Activated CD4-positive, alpha-beta T cell treated with anti-CD3 and anti-CD28 coated beads for 48 hours (primary cell): ENCODE data around the gene ZRANB3.
"Not testable (repeated sequence)": the region's sequence is repeated elsewhere in the genome, so short reads cannot be mapped to it uniquely, and the experiment has no call there.

ENCODE experiments used
- DNase-seq: peaks from one replicate; pipeline ENCODE4 v3.0.0-alpha.2; 2020

The ZRANB3 gene

DNA sequence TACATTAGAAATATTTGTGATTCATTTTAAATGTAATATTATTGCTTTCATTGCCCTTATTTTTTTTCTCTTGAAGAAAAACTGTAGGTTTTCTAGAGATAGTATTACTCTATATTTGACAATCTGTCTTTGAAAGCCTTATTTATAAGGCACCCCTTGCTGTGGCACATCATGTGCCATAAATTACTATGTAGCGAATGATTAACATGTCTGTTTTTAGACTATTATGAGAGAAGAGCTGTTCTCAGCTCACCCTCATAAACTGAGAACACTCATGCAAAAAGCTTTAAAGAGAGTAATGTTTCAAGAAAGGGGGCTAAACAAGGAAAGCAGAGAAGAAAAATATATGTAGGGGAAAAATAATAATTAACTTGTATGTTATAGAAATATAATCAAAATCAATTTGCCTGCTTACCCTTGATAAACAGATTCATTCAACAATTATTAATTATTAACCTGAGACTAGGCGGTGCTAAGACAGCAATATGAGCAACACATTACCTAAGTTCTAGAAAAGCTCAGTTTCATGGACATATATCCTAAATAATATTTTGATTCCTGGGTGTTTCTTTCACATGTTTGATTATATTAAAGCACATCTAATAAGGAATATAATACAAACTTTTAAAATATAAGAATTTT is 409.9 kb downstream of the ZRANB3 start:
- DNase-seq: no peak

DNA sequence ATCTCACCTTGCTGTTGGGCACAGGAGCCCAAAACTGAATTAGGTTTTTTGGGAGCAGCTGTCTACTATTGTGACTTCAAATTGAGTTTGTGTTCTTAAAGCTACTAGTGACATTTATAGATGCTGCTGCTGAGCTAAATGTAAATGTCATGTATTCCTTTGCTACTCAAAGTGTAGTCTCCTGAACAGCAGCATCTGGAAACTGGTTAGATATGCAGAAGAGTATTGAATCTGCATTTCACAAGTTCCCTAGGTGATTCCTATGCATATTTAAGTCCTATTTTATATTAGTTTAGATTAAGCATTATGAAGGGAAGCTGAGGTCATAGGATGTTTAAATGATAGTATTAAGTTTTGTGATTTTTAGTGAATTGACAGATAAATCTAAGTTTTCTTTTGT is 411.4 kb downstream of the ZRANB3 start:
- no peak for DNase-seq

DNA sequence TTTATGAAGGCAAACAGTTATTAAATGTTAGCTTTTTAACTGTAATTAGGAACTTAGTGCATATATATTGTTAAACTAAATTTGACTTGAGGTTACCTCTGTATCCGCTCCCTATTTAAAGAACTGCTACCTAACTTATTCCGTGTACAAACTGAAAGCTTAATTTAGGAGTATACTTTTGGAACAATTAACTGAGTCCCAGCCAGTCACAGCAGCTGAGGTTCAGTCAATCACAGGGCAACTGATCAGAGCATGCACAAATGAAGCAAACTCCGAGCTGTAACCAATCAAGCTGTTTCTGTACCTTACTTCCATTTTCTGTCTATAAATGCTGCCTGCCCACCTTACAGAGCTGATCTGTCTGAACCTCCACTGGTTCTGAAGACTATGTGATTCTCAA is 417.7 kb downstream of the ZRANB3 start:
- DNase-seq: no peak

DNA sequence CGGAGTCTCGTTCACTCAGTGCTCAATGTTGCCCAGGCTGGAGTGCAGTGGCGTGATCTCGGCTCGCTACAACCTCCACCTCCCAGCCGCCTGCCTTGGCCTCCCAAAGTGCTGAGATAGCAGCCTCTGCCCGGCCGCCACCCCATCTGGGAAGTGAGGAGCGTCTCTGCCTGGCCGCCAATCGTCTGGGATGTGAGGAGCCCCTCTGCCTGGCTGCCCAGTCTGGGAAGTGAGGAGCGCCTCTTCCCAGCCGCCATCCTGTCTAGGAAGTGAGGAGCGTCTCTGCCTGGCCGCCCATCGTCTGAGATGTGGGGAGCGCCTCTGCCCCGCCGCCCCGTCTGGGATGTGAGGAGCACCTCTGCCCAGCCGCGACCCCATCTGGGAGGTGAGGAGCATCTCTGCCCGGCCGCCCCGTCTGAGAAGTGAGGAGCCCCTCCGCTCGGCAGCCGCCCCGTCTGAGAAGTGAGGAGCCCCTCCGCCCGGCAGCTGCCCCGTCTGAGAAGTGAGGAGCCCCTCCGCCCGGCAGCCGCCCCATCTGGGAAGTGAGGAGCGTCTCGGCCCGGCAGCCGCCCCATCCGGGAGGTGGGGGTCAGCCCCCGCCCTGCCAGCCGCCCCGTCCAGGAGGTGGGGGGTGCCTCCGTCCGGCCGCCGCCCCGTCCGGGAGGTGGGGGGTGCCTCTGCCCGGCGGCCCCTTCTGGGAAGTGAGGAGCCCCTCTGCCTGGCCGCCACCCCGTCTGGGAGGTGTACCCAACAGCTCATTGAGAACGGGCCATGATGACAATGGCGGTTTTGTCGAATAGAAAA is 425.3 kb downstream of the ZRANB3 start:
- DNase-seq: not testable (repeated sequence)

DNA sequence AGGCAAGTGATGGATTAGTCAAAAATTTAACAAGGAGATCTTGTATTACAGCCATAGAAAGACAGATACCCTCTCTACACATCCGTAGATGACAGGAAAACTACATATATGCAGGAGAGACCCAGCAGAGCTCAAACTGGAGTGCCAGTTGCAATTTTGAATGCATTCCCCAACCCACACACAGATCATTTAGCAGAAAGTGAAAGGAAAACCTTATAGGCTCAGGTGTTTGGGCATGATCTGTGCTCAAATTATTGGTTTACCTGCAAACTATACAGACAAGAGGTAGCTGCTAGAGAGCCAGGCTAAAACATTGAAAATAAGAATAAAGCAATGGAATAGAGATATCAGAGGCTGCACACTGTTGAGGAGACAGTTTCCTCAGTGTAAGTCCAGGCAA is 427.2 kb downstream of the ZRANB3 start:
- no peak for DNase-seq

DNA sequence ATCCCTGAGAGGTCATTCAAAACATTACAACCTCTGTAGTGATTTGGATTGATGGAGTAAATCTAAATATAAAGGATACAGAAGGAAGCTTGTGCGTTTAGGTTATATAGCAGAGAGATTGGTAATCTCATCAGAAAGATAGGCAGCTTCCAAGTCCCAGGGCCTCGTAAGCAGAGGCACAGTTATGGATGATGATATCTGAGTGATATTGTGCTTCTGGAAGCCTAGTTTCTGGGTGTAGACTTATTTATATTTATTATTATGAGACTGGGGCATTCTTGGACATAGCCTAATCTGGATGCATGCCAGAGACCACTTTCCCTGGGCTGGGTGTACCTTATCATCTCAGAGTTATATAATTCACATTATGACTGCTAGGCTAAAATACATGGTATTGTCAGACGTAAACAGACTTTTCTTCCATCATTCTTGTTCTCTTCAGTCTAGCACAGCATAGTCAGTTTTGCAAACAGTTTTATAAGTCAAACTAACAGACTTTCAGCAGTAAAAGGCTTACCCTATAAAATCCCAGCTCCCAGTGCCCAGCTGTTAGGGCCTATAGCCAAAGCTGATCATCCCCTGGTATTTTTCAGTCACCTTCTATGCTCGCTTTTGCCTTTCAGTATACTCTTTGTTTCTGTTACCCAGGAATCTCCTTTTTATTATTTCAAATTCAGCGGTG is 431.1 kb downstream of the ZRANB3 start:
- DNase-seq: no peak

DNA sequence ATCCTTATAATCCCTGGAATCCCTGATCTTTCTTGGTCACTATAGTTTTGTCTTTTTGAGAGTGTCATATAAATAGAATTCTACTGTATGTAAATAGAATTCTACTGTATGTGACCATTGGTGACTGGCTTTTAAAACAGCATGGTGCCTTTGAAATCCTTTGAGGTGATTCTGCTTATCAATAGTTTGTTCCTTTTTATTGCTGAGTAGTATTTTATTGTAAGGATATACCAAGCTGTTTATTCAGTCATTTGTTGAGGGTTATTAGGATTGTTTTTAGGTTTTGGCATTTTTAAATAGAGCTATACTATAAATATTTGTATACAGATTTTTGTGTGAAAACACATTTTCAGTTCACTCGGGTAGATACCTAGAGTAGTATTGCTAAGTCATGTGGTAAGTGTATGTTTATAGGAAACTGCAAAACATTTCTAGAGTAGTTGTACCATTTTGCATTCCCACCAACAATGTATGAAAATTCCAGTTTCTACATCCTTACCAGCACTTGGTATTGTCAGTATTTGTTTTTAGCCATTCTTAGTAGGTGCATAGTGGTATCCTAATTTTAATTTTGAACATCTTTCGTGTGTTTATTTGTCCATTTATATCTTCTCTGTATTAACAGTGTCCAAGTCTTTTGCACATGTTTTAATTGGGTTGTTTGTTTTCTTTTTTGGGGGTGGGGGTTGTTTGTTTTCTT is 433.3 kb downstream of the ZRANB3 start:
- no peak for DNase-seq

DNA sequence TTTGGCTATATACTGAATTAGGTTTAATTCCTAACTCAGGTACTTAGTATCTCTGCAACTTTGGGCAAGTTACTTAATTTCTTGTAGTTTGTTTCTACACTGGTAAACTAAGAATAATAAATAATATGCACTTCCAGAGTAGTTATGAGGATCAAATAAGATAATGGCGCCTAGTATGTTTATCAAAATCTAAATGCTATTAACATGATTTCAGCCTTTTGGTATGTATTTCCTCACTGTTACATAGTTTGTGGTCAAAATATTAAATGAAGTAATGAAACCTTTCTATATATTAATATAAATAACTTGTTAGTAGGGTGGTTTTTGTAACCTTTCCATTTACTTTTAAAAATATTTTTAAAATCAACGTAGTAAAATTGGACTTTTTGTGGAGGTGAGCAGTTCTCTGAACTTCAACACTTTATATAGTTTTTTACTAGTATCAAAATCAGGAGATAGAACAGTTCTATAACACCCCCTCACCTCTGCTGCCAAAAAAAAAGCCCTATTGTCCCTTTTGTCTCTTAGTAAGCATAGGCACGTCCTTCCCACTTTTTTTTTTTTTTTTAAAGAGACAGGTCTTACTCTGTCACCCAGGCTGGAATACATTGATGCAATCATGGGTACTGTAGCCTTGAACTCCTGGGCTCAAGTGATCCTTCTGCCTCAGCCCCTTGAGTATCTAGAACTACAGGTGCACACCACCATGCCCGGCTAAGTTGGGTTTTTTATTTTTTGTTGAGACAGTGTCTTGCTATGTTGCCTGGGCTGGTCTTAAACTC is 434.2 kb downstream of the ZRANB3 start:
- DNase-seq: no peak

DNA sequence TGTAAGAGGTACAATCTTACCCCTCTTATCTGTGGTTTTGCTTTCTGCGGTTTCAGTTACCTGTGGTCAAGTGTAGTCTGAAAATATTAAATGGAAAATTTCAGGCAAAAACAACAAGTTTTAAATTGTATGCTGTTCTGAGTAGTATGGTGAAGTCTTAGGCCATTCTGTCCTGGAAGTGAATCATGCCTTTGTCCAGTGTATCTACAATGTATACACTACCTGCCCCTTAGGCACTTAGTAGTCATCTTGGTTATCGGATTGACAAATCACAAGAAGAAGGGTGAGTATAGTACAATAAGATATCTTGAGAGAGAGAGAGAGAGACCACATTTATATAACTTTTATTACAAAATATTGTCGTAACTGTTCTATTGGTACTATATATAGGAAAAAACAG is 435.4 kb downstream of the ZRANB3 start:
- DNase-seq: no peak

DNA sequence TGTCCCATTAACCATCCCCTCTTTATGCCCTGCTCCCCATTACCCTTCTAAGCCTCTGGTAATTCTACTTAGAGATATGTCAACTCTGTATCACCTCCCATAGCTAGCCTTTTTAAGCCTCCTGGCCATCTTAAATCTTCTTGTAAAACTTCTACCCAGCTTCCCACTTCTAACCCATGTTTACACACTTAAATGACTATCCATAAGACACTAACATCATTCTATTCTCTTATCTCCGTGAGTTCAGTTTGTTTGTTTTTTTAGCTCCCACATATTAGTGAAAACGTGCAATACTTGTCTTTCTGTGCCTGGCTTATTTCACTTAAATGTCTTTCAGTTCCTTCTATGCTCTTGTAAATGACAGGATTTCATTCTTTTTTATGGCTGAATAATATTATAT is 436.5 kb downstream of the ZRANB3 start:
- no peak for DNase-seq

DNA sequence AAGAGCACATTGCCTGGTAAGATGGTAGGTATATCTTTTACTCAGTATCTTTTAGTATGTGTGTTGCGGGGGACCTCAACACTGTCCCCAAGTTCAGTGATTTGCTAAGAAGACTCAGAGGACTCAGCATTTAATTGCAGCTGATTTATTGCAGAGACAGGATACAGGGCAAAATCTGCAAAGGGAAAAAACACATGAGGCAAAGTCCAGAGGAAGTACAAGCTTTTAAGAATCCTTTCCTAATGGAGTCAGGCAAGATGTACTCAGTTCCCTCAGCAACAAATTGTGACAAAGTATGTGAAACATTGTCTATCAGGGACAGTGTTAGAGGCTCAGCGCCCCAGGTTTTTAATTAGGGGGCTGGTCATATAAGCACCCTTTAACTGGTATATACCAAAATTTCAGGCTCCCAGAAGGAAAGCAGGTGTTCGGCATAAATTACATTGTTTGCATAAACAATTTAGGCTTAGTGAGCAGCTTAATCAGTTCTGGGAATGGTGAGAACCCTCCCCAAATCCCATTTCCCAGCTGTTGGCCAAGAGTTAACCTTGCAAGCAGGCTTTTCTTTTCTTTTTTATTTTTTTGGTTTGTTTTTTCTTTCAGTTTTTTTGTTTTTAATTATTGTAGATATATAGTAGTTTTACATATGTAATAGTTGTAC is 437.2 kb downstream of the ZRANB3 start:
- DNase-seq: no peak

DNA sequence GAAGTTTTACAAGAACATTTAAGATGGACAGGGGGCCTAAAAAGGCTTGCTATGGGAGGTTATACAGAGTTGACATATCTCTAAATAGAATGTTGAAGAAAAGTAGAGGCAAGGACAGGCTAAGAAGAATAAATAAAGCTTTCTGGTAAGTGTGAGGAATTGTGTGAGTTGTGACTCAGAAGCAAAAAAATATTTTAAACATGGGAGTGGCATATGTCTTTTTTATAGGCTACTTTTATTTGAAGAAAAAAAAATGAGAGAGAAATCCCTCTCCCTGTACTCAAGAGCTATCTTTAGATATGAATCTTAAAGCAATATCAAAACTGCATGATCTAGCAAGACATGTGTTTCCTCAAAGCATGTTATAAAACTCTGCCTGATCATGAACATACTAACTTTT is 437.8 kb downstream of the ZRANB3 start:
- DNase-seq: no peak

DNA sequence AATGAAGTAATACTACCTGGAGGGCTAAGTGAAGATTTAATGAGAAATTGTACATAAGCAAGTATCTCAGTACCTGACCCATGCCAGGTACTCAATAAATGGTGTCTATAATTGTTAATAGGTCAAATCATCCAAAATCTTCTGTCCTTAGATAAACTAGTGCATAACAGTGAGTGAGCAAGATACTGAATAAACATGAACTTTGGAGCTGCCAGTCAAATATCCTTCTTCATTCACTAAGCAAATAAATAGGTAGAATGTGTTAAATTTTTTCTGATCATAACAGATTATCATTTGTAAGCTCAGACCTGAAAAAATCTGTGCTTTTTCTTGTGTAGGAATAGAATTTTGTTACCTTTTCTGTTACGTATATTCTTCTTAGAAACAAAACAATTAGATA is 439.3 kb downstream of the ZRANB3 start:
- DNase-seq: no peak

DNA sequence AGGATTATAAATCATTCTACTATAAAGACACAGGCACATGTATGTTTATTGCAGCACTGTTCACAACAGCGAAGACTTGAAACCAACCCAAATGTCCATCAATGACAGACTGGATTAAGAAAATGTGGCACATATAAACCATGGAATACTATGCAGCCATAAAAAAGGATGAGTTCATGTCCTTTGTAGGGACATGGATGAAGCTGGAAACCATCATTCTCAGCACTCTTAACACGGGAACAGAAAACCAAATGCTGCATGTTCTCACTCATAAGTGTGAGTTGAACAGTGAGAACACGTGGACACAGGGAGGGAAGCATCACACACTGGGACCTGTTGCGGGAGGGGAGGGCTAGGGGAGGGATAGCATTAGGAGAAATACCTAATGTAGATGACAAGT is 441.4 kb downstream of the ZRANB3 start:
- not testable (repeated sequence) for DNase-seq
